Activated CD8-positive, alpha-beta memory T cell treated with anti-CD3 and anti-CD28 coated beads, Interleukin-2, amount 10 ng/mL, durations not matched to agents 7 days and 5 days (primary cell): ENCODE measurements around the gene RPS15. TPM values are rescaled to one million over a fixed set of nuclear protein-coding genes. Genes with fewer than 3 reads are reported as not detected.

ENCODE experiments used
- total RNA-seq, 2 experiments: library from RNA; stranded (reverse); gene quantifications; one replicate each; pipeline ENCODE4 v1.2.3, GENCODE V29; 2021

RPS15 gene
- total RNA-seq, 2 experiments from 2014 or later, result 1,331 to 1,537 TPM

Other genes with a start within 250 kb of the RPS15 start
- gene STK11, start 232.6 kb upstream of the RPS15 start, total RNA-seq, result 10 to 100 TPM; 76.7 to 80.5 TPM
- under 1 TPM; 0.29 to 0.52 TPM for gene CBARP, start 200.4 kb upstream of the RPS15 start, total RNA-seq
- 100 to 1,000 TPM; 190 to 221 TPM for gene ATP5F1D, start 196.6 kb upstream of the RPS15 start, total RNA-seq
- gene MIDN, start 189.8 kb upstream of the RPS15 start, total RNA-seq, result 10 to 100 TPM; 73.3 to 88.6 TPM
- 100 to 1,000 TPM; 189 to 210 TPM for gene CIRBP, start 169.1 kb upstream of the RPS15 start, total RNA-seq
- 10 to 100 TPM; 54.7 to 60.3 TPM for gene FAM174C, start 162.9 kb upstream of the RPS15 start, total RNA-seq
- gene EFNA2, start 152.5 kb upstream of the RPS15 start, total RNA-seq, result not detected
- 100 to 1,000 TPM; 124 to 135 TPM for gene NDUFS7, start 54.5 kb upstream of the RPS15 start, total RNA-seq
- gene GAMT, start 36.9 kb upstream of the RPS15 start, total RNA-seq, result 10 to 100 TPM; 19.3 to 20.4 TPM
- 100 to 1,000 TPM; 275 to 283 TPM for gene DAZAP1, start 30.8 kb upstream of the RPS15 start, total RNA-seq
- under 1 TPM; 0.03 to 0.12 TPM for gene APC2, start 11.7 kb downstream of the RPS15 start, total RNA-seq
- 10 to 100 TPM; 43.3 to 48.9 TPM for gene C19orf25, start 40.8 kb downstream of the RPS15 start, total RNA-seq
- 1 to 10 TPM; 1.5 to 4.4 TPM for gene PCSK4, start 52.0 kb downstream of the RPS15 start, total RNA-seq
- gene REEP6, start 52.8 kb downstream of the RPS15 start, total RNA-seq, result 1 to 10 TPM; 1.0 to 1.3 TPM
- gene ADAMTSL5, start 74.6 kb downstream of the RPS15 start, total RNA-seq, result 1 to 10 TPM in 1 of 2 experiments, under 1 TPM in 1; 0.91 to 1.2 TPM
- not detected for gene PLK5, start 85.7 kb downstream of the RPS15 start, total RNA-seq
- gene MEX3D, start 129.9 kb downstream of the RPS15 start, total RNA-seq, result 1 to 10 TPM; 7.6 to 9.5 TPM
- 100 to 1,000 TPM in 1 of 2 experiments, 10 to 100 TPM in 1; 87.4 to 101 TPM for gene MBD3, start 154.5 kb downstream of the RPS15 start, total RNA-seq
- gene UQCR11, start 167.1 kb downstream of the RPS15 start, total RNA-seq, result 100 to 1,000 TPM; 192 to 196 TPM
- 100 to 1,000 TPM; 116 to 124 TPM for gene TCF3, start 214.2 kb downstream of the RPS15 start, total RNA-seq